Endothelial cell (in vitro differentiated cells): Measurements from ENCODE around the gene ZNF791. TPM values are rescaled to one million over a fixed set of nuclear protein-coding genes. Genes with fewer than 3 reads are reported as not detected.

Experiments
- DNase-seq: peaks from one replicate; pipeline ENCODE4 v3.0.0; 2021; ENCODE audit warnings: low spot score
- H3K27ac Mint-ChIP-seq: one replicate; pipeline ENCODE4 v1.8.0; 2021; ENCODE audit warnings: mixed read lengths, inconsistent platforms; ENCODE audit not compliant: unreplicated experiment
- H3K27me3 Mint-ChIP-seq: one replicate; pipeline ENCODE4 v1.8.0; 2021; ENCODE audit warnings: mild to moderate bottlenecking, moderate library complexity, mixed read lengths, inconsistent platforms; ENCODE audit not compliant: unreplicated experiment
- H3K36me3 Mint-ChIP-seq: one replicate; pipeline ENCODE4 v1.8.0; 2021; ENCODE audit warnings: mild to moderate bottlenecking, low read depth, mixed read lengths, inconsistent platforms; ENCODE audit not compliant: unreplicated experiment
- H3K4me1 Mint-ChIP-seq: one replicate; pipeline ENCODE4 v1.8.0; 2021; ENCODE audit warnings: mild to moderate bottlenecking, mixed read lengths, inconsistent platforms; ENCODE audit not compliant: unreplicated experiment
- H3K4me3 Mint-ChIP-seq: one replicate; pipeline ENCODE4 v1.8.0; 2021; ENCODE audit warnings: mild to moderate bottlenecking, mixed read lengths, inconsistent platforms; ENCODE audit not compliant: unreplicated experiment
- H3K9me3 Mint-ChIP-seq: one replicate; pipeline ENCODE4 v1.8.0; 2021; ENCODE audit warnings: mixed read lengths, inconsistent platforms; ENCODE audit not compliant: unreplicated experiment
- total RNA-seq: library from RNA; stranded (reverse); fragmentation: NEBNext Ultra II Directional; extraction: Animal tissue kit (Norgen Biotek cat#: 25700); gene quantifications from one replicate; pipeline ENCODE4 v1.2.1, GENCODE V29; 2021; ENCODE audit not compliant: unreplicated experiment
- TF ChIP-seq, protein P1 (sequence below): fragments of 200-600 bp; sonication (generic); IDR thresholded peaks from one replicate; pipeline ENCODE4 v1.5.0; 2021; ENCODE audit warnings: antibody characterized with exemption; ENCODE audit not compliant: unreplicated experiment

Gene ZNF791
- total RNA-seq, 1 donor from 2014 or later: 29.3 TPM

DNA sequence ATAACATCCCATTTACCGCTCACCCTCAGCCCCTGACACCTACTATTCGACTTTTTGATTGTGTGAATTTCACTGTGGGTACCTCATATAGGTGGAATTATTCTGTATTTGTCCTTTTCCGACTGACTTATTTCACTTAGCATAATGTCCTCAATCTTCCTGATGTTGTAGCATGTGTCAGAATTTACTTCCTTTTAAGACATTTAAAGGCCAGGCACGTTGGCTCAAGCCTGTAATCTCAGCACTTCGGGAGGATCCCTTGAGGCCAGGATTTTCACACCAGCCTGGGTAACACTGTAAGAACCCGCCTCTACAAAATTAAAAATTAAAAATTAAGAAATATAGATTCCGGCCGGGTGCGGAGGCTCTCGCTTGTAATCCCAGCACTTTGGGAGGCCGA, 13.1 kb upstream of the ZNF791 start:
- Mint-ChIP-seq H3K27me3 (peaks cover 3% of the 10 kb centered on the region), H3K27ac (no peak overlapping the region), H3K4me1 (no peaks in the 10 kb centered on the region), H3K36me3 (peaks cover 5% of the 10 kb centered on the region), H3K9me3 (no peaks in the 10 kb centered on the region), H3K4me3 (peak overlapping the region; percentile 52)
- TF ChIP-seq, protein P1, sequence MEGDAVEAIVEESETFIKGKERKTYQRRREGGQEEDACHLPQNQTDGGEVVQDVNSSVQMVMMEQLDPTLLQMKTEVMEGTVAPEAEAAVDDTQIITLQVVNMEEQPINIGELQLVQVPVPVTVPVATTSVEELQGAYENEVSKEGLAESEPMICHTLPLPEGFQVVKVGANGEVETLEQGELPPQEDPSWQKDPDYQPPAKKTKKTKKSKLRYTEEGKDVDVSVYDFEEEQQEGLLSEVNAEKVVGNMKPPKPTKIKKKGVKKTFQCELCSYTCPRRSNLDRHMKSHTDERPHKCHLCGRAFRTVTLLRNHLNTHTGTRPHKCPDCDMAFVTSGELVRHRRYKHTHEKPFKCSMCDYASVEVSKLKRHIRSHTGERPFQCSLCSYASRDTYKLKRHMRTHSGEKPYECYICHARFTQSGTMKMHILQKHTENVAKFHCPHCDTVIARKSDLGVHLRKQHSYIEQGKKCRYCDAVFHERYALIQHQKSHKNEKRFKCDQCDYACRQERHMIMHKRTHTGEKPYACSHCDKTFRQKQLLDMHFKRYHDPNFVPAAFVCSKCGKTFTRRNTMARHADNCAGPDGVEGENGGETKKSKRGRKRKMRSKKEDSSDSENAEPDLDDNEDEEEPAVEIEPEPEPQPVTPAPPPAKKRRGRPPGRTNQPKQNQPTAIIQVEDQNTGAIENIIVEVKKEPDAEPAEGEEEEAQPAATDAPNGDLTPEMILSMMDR: no peak
- no peak for DNase-seq

DNA sequence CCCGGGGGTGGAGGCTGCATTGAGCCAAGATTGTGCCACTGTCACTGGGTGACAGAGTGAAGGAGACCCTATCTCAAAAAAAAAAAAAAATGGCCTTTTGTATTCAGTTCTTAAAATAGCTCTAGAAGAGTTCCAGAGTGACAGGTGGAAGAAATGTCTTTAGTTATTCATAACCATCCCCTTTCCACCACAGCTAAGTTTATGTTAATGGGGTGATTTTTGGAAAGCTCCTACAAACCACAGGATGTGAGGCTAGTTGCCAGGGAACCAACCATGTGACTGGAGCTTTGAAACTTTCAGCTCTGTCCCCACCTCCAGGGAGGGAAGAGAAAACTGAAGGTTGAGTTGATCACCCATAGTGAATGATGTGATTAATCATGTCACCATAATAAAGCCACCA, 7.0 kb upstream of the ZNF791 start:
- TF ChIP-seq, protein P1: no peak
- H3K9me3 Mint-ChIP-seq: no peaks in the 10 kb centered on the region
- H3K4me3 Mint-ChIP-seq: no peak overlapping the region
- H3K27me3 Mint-ChIP-seq: peaks cover 1% of the 10 kb centered on the region
- H3K27ac Mint-ChIP-seq: no peak overlapping the region
- no peaks in the 10 kb centered on the region for H3K4me1 Mint-ChIP-seq
- peaks cover 5% of the 10 kb centered on the region for H3K36me3 Mint-ChIP-seq
- DNase-seq: no peak

DNA sequence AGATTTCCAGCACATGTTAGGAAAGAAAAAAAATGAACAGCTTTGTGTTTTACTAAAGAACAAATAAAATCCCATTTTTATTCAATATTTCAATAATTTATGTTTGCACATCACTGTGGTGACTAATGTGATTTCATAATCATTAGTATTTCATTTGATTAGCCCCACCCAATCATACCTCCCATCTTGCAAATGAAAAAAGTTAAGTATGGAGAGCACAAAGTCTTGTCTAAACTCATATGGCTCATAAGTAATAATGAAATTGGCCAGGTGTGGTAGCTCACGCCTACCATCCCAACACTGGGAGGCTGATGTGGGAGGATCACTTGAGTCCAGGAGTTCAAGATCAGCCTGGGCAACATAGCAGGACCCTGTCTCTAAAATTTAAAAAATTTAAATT, 3.9 kb upstream of the ZNF791 start:
- peaks cover 11% of the 10 kb centered on the region for H3K36me3 Mint-ChIP-seq
- no peak for DNase-seq
- H3K27me3 Mint-ChIP-seq: peaks cover 13% of the 10 kb centered on the region

DNA sequence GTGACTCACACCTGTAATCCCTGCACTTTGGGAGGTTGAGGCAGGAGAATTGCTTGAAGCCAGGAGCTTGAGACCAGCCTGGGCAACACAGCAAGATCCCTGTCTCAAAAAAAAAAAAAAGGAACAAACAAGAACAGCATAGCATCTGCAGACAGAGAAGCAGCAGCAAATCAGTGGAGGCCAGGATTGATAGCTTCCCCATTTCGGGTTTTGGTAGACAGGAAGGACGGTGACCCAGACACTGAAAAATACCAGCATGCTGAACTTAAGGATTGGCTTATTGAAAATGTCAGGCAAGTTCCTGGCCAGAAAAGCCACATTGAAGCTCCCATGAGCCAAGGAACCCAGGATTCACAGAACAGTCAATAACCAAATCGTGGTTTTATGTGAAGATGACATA, 3.1 kb upstream of the ZNF791 start:
- TF ChIP-seq, protein P1: no peak
- H3K4me1 Mint-ChIP-seq: peaks cover 3% of the 10 kb centered on the region
- H3K4me3 Mint-ChIP-seq: no peak overlapping the region
- no peak for DNase-seq
- H3K27ac Mint-ChIP-seq: no peak overlapping the region
- H3K9me3 Mint-ChIP-seq: no peaks in the 10 kb centered on the region
- peaks cover 6% of the 10 kb centered on the region for H3K36me3 Mint-ChIP-seq
- peaks cover 13% of the 10 kb centered on the region for H3K27me3 Mint-ChIP-seq

More for the DNA sequence above, 3.9 kb upstream of the ZNF791 start:
- Mint-ChIP-seq H3K4me3 (no peak overlapping the region), H3K4me1 (peaks cover 3% of the 10 kb centered on the region), H3K27ac (no peak overlapping the region), H3K9me3 (no peaks in the 10 kb centered on the region)
- TF ChIP-seq, protein P1: no peak

DNA sequence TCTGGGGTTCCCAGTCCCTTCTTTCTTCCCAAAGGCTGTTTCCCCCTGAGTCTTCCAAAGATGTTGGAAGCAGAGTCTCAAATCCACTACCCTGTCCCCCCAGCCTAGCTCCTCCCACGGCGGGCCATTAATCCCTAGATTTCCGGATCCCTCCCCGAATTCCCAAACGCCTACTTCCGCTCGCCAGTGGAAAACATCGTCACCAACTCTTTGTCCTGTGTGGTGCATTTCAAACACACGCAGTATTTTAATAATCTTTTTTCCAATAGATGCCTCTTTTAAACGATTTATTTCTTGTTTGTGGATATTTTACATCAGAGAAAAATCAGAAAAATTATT, 610 bp downstream of the ZNF791 start:
- Mint-ChIP-seq H3K4me1 (peaks cover 6% of the 10 kb centered on the region), H3K4me3 (peak overlapping the region; percentile 100), H3K27ac (peak overlapping the region; percentile 100), H3K36me3 (peaks cover 12% of the 10 kb centered on the region), H3K9me3 (no peaks in the 10 kb centered on the region), H3K27me3 (peaks cover 13% of the 10 kb centered on the region)
- DNase-seq: peak; percentile 74
- TF ChIP-seq, protein P1: no peak
